ENCODE measurements around the gene METTL23. TPM values are rescaled to one million over a fixed set of nuclear protein-coding genes. Genes with fewer than 3 reads are reported as not detected.

Gene METTL23
- total RNA-seq, 1 donor from 2014 or later = 36.3 TPM

DNA sequence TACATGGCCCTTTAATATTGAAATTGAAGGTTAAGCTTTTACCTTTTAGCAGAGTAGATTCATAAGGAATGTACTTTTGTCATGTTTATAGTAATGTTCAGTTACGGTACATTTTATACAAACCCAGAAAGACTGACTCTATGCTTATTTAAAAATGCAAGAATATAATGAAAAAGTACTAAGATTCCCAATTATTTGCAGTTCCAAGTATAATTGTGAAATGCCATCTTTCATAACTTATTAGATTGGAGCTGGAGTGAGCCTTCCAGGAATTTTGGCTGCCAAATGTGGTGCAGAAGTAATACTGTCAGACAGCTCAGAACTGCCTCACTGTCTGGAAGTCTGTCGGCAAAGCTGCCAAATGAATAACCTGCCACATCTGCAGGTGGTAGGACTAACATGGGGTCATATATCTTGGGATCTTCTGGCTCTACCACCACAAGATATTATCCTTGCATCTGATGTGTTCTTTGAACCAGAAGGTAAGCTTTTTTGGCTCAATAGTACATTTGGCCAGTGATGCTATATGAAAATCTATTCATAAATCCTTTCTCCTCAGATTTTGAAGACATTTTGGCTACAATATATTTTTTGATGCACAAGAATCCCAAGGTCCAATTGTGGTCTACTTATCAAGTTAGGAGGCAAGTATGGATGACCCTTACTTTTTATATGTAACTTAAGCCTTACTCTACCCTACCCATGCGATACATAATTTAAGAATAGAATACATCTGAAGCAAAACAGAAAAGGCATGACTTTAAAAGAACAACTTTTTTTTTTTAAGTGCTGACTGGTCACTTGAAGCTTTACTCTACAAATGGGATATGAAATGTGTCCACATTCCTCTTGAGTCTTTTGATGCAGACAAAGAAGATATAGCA lies 6.3 kb downstream of the METTL23 start:
- Mint-ChIP-seq H3K9me3 (ENCODE audit: unreplicated experiment) (no peaks in the 10 kb centered on the region), H3K4me3 (ENCODE audit: unreplicated experiment) (no peak overlapping the region), H3K36me3 (ENCODE audit: unreplicated experiment) (peaks cover 40% of the 10 kb centered on the region), H3K4me1 (ENCODE audit: unreplicated experiment) (peaks cover 46% of the 10 kb centered on the region), H3K27ac (ENCODE audit: unreplicated experiment) (no peak overlapping the region), H3K27me3 (ENCODE audit: unreplicated experiment) (no peaks in the 10 kb centered on the region)
- no peak for TF ChIP-seq CTCF (IDR thresholded peaks at IDR 0.05)
- no peak for DNase-seq (ENCODE audit: extremely low spot score, unreplicated experiment)

DNA sequence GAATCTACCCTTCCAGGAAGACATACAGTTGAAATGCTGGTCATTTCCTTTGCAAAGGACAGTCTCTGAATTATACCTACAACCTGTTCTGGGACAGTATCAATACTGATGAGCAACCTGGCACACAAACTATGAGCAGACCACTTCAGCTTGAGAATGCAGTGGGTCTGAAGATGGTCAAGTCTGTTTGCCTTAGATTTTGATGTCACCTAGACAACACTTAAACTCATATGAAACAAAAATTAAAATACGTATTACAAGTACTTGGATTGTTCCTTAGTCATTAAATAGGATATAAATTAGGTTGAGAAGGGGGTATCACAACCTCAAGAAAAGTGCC lies 6.9 kb downstream of the METTL23 start:
- no peaks in the 10 kb centered on the region for H3K27me3 Mint-ChIP-seq (ENCODE audit: unreplicated experiment)
- peak overlapping the region; percentile 95 for H3K4me3 Mint-ChIP-seq (ENCODE audit: unreplicated experiment)
- peak overlapping the region; percentile 96 for H3K27ac Mint-ChIP-seq (ENCODE audit: unreplicated experiment)
- H3K9me3 Mint-ChIP-seq (ENCODE audit: unreplicated experiment) = no peaks in the 10 kb centered on the region
- no peak for TF ChIP-seq CTCF (IDR thresholded peaks at IDR 0.05)
- DNase-seq (ENCODE audit: extremely low spot score, unreplicated experiment) = no peak
- peaks cover 40% of the 10 kb centered on the region for H3K36me3 Mint-ChIP-seq (ENCODE audit: unreplicated experiment)
- H3K4me1 Mint-ChIP-seq (ENCODE audit: unreplicated experiment) = peaks cover 46% of the 10 kb centered on the region

DNA sequence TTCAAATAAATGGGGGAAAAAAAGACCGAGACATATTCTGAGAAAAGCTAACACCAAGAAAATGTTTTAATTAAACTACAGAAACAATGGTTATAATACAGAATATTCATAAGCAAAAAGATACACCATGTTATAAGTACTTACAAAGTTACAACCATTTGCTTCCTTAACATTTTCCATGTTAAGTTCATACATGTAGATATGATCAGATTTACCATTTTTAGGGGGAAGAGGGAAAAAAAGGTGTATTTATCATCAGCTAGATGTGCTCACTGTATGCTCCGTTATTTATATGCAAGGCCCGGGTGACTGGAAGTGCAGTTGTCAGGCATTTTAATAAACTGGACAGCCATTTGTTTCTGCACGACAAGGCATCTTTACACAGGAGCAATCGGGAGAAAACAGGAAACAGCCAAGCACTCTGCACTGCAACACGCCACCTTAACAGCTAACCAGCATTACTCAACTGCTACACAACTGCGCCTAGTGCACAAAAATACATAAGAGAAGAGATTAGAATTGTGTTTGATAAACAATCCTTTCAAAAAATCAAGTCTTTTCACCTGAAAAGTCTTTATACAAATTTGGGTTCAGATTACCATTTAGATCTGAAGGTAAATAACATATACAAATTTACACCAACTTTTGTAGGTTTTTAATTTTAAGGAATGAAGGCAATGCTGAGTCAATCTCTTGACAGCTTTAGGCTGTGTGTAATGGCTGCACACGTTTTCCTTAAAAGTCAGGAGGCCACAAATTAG lies 7.6 kb downstream of the METTL23 start:
- Mint-ChIP-seq H3K9me3 (ENCODE audit: unreplicated experiment) (no peaks in the 10 kb centered on the region), H3K4me1 (ENCODE audit: unreplicated experiment) (peaks cover 50% of the 10 kb centered on the region), H3K27me3 (ENCODE audit: unreplicated experiment) (no peaks in the 10 kb centered on the region), H3K4me3 (ENCODE audit: unreplicated experiment) (peak overlapping the region; percentile 95), H3K27ac (ENCODE audit: unreplicated experiment) (peak overlapping the region; percentile 96), H3K36me3 (ENCODE audit: unreplicated experiment) (peaks cover 40% of the 10 kb centered on the region)
- TF ChIP-seq CTCF (IDR thresholded peaks at IDR 0.05) = no peak
- no peak for DNase-seq (ENCODE audit: extremely low spot score, unreplicated experiment)

DNA sequence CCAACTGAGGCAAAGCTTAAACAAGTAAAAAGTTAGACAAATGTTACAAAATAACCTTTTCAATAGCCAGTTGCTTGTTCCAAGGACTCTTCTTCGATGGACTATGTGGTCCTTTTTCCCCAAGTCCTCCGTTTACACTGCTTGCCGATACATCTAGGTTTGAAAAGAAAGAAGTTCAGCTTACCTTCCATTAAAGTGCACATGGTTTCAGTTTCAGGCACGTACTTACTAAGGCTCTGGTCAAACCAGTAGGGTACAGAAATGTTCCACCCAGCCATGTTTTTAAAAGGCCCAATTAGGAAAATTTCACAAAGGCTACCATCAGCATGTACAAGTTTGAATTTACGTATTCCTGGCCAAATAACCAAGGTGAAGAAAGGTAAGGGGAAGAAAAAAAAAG lies 8.4 kb downstream of the METTL23 start:
- H3K27ac Mint-ChIP-seq (ENCODE audit: unreplicated experiment) = peak overlapping the region; percentile 96
- H3K4me3 Mint-ChIP-seq (ENCODE audit: unreplicated experiment) = peak overlapping the region; percentile 95
- H3K36me3 Mint-ChIP-seq (ENCODE audit: unreplicated experiment) = peaks cover 37% of the 10 kb centered on the region
- H3K4me1 Mint-ChIP-seq (ENCODE audit: unreplicated experiment) = peaks cover 49% of the 10 kb centered on the region
- no peaks in the 10 kb centered on the region for H3K9me3 Mint-ChIP-seq (ENCODE audit: unreplicated experiment)
- no peak for DNase-seq (ENCODE audit: extremely low spot score, unreplicated experiment)
- no peak for TF ChIP-seq CTCF (IDR thresholded peaks at IDR 0.05)
- no peaks in the 10 kb centered on the region for H3K27me3 Mint-ChIP-seq (ENCODE audit: unreplicated experiment)

All from osteocyte (in vitro differentiated cells).